Lower leg skin (tissue), 3 donors: Measurements from ENCODE around the gene STK33.

Experiments
- POLR2A ChIP-seq, 2 donors: fragments of 450-650 bp; IDR thresholded peaks; one replicate each; pipeline ENCODE4 v1.6.1; 2016 to 2017; ENCODE audit warnings: antibody characterized with exemption in 2 of 2, mild to moderate bottlenecking in 1 of 2, moderate library complexity in 1 of 2
- TF ChIP-seq, protein P1 (sequence below), 3 donors: fragments of 450-650 bp; IDR thresholded peaks; one replicate each; pipeline ENCODE4 v1.5.1; 2016; ENCODE audit warnings: antibody characterized with exemption in 3 of 3, mild to moderate bottlenecking in 3 of 3, moderate library complexity in 2 of 3

DNA sequence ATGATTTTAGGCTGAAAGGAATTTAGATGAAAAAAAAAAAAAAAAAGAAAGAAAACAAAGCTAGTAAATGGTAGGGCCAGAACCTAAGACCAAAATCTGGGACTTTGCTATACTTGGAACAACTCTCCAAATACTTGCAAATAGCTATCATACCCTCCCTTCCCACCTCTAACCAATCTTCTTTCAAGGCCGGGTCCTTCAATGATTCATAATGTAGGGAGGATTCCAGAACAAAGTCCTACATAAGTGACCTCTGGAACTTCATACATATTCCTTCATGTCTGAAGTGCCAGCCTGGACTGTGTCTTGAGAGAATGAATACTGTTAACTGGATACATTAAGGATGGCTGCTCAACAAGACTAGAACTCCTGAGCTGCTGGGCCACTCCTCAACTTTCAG, 9.9 kb downstream of the STK33 start:
- TF ChIP-seq, protein P1, sequence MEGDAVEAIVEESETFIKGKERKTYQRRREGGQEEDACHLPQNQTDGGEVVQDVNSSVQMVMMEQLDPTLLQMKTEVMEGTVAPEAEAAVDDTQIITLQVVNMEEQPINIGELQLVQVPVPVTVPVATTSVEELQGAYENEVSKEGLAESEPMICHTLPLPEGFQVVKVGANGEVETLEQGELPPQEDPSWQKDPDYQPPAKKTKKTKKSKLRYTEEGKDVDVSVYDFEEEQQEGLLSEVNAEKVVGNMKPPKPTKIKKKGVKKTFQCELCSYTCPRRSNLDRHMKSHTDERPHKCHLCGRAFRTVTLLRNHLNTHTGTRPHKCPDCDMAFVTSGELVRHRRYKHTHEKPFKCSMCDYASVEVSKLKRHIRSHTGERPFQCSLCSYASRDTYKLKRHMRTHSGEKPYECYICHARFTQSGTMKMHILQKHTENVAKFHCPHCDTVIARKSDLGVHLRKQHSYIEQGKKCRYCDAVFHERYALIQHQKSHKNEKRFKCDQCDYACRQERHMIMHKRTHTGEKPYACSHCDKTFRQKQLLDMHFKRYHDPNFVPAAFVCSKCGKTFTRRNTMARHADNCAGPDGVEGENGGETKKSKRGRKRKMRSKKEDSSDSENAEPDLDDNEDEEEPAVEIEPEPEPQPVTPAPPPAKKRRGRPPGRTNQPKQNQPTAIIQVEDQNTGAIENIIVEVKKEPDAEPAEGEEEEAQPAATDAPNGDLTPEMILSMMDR (IDR thresholded peaks at IDR 0.05): no peak
- TF ChIP-seq POLR2A (IDR thresholded peaks at IDR 0.05): no peak
